H9 (cell line): ENCODE measurements around the gene CFAP46. TPM values are rescaled to one million over a fixed set of nuclear protein-coding genes. Genes with fewer than 3 reads are reported as not detected.

ENCODE experiments used
- DNase-seq: peaks from one replicate; pipeline ENCODE4 v3.0.0-alpha.2; 2017
- H2AFZ ChIP-seq: one replicate; pipeline ENCODE4 v1.6.1; 2013; ENCODE audit warnings: mild to moderate bottlenecking, low read length, control low read depth, moderate library complexity
- H2AK5ac ChIP-seq: 2 replicates; pipeline ENCODE4 v1.6.1; 2013; ENCODE audit warnings: low read length, control low read depth, mixed read lengths; ENCODE audit not compliant: insufficient read length
- H2BK120ac ChIP-seq: one replicate; pipeline ENCODE4 v1.6.1; 2013; ENCODE audit warnings: low read depth, mild to moderate bottlenecking, low read length, control low read depth, inconsistent platforms; ENCODE audit not compliant: poor library complexity, severe bottlenecking
- H2BK12ac ChIP-seq: 2 replicates; pipeline ENCODE4 v1.6.1; 2013; ENCODE audit warnings: low read length, control low read depth, mixed read lengths, low read depth; ENCODE audit not compliant: insufficient read length
- H2BK15ac ChIP-seq: 2 replicates; pipeline ENCODE4 v1.6.1; 2013; ENCODE audit warnings: low read depth, low read length, control low read depth
- H2BK20ac ChIP-seq: one replicate; pipeline ENCODE4 v1.6.1; 2013; ENCODE audit warnings: low read depth, mild to moderate bottlenecking, low read length, control low read depth, inconsistent platforms; ENCODE audit not compliant: poor library complexity, severe bottlenecking
- H2BK5ac ChIP-seq: 2 replicates; pipeline ENCODE4 v1.6.1; 2013; ENCODE audit warnings: low read length, control low read depth, mixed read lengths; ENCODE audit not compliant: insufficient read length
- H3K14ac ChIP-seq: 2 replicates; pipeline ENCODE4 v1.6.1; 2013; ENCODE audit warnings: low read length, control low read depth; ENCODE audit not compliant: insufficient read depth
- H3K18ac ChIP-seq: 2 replicates; pipeline ENCODE4 v1.6.1; 2013; ENCODE audit warnings: low read depth, mild to moderate bottlenecking, mixed read lengths, low read length, control low read depth; ENCODE audit not compliant: insufficient read length
- H3K23ac ChIP-seq: 2 replicates; pipeline ENCODE4 v1.6.1; 2013; ENCODE audit warnings: low read length, control low read depth, mixed read lengths, low read depth; ENCODE audit not compliant: insufficient read length
- H3K23me2 ChIP-seq: 2 replicates; pipeline ENCODE4 v1.6.1; 2013; ENCODE audit warnings: low read depth, mild to moderate bottlenecking, mixed read lengths, low read length, control low read depth; ENCODE audit not compliant: insufficient read length, poor library complexity, severe bottlenecking
- H3K27ac ChIP-seq: 2 replicates; pipeline ENCODE4 v1.5.1; 2013; ENCODE audit warnings: low read length, control low read depth, mixed read lengths, low read depth; ENCODE audit not compliant: insufficient read length
- H3K27me3 ChIP-seq: 2 replicates; pipeline ENCODE4 v1.6.1; 2013; ENCODE audit warnings: low read length, control low read depth, inconsistent platforms; ENCODE audit not compliant: insufficient read depth
- H3K4ac ChIP-seq: 2 replicates; pipeline ENCODE4 v1.6.1; 2013; ENCODE audit warnings: low read depth, mild to moderate bottlenecking, control low read depth, inconsistent platforms, low read length, moderate library complexity
- H3K4me1 ChIP-seq: 2 replicates; pipeline ENCODE4 v1.6.1; 2013; ENCODE audit warnings: low read length, control low read depth, inconsistent platforms; ENCODE audit not compliant: insufficient read depth
- H3K4me2 ChIP-seq: 2 replicates; pipeline ENCODE4 v1.6.1; 2013; ENCODE audit warnings: low read length, control low read depth, mixed read lengths; ENCODE audit not compliant: insufficient read length, insufficient read depth
- H3K56ac ChIP-seq: 2 replicates; pipeline ENCODE4 v1.6.1; 2013; ENCODE audit warnings: low read depth, mild to moderate bottlenecking, mixed read lengths, low read length, control low read depth; ENCODE audit not compliant: insufficient read length
- H3K79me1 ChIP-seq: 2 replicates; pipeline ENCODE4 v1.6.1; 2013; ENCODE audit warnings: low read depth, mild to moderate bottlenecking, moderate library complexity, low read length, control low read depth, inconsistent platforms; ENCODE audit not compliant: insufficient read depth, poor library complexity, severe bottlenecking
- H3K79me2 ChIP-seq: 2 replicates; pipeline ENCODE4 v1.6.1; 2013; ENCODE audit warnings: low read length, control low read depth, inconsistent platforms; ENCODE audit not compliant: insufficient read depth
- H3K9ac ChIP-seq: 2 replicates; pipeline ENCODE4 v1.6.1; 2013; ENCODE audit warnings: low read length, control low read depth, mixed read lengths; ENCODE audit not compliant: insufficient read length; ENCODE audit errors: extremely low read depth
- H3K9me3 ChIP-seq: one replicate; pipeline ENCODE4 v1.6.1; 2013; ENCODE audit warnings: low read depth, low read length, inconsistent platforms; ENCODE audit not compliant: control insufficient read depth
- H3T11ph ChIP-seq: one replicate; pipeline ENCODE4 v1.6.1; 2013; ENCODE audit warnings: mild to moderate bottlenecking, low read length, control low read depth, inconsistent platforms
- H4K20me1 ChIP-seq: one replicate; pipeline ENCODE4 v1.6.1; 2013; ENCODE audit not compliant: control insufficient read depth, insufficient read length, insufficient read depth
- H4K5ac ChIP-seq: 2 replicates; pipeline ENCODE4 v1.6.1; 2013; ENCODE audit warnings: low read depth, mild to moderate bottlenecking, mixed read lengths, low read length, control low read depth; ENCODE audit not compliant: insufficient read length
- H4K8ac ChIP-seq: replicated peaks from 2 replicates; pipeline ENCODE4 v1.6.1; 2013; ENCODE audit warnings: low read length, control low read depth, mixed read lengths, low read depth; ENCODE audit not compliant: insufficient read length
- H4K91ac ChIP-seq: 2 replicates; pipeline ENCODE4 v1.6.1; 2013; ENCODE audit warnings: low read depth, mild to moderate bottlenecking, moderate library complexity, mixed read lengths, low read length, control low read depth; ENCODE audit not compliant: insufficient read length
- H3K27ac Mint-ChIP-seq, 3 experiments: 2 replicates in 2 of 3; 3 replicates in 1 of 3; pipeline ENCODE4 v1.8.0; 2020 to 2021; ENCODE audit warnings: mixed read lengths in 3 of 3, mild to moderate bottlenecking in 1 of 3, moderate library complexity in 1 of 3
- H3K27me3 Mint-ChIP-seq: 2 replicates; pipeline ENCODE4 v1.8.0; 2021; ENCODE audit warnings: low read depth, mild to moderate bottlenecking, moderate library complexity, mixed read lengths
- H3K36me3 Mint-ChIP-seq, 3 experiments: 2 replicates in 2 of 3; 3 replicates in 1 of 3; pipeline ENCODE4 v1.8.0; 2020 to 2021; ENCODE audit warnings: low read depth in 3 of 3, mixed read lengths in 3 of 3; ENCODE audit not compliant: insufficient read depth in 1 of 3
- H3K4me1 Mint-ChIP-seq, 2 experiments: 2 replicates each; pipeline ENCODE4 v1.8.0; 2020; ENCODE audit warnings: mixed read lengths in 2 of 2
- H3K4me3 Mint-ChIP-seq, 2 experiments: 2 replicates in 1 of 2; 3 replicates in 1 of 2; pipeline ENCODE4 v1.8.0; 2020 to 2021; ENCODE audit warnings: mild to moderate bottlenecking in 2 of 2, mixed read lengths in 2 of 2, moderate library complexity in 1 of 2
- H3K9me3 Mint-ChIP-seq, 2 experiments: 2 replicates in 1 of 2; 3 replicates in 1 of 2; pipeline ENCODE4 v1.8.0; 2020; ENCODE audit warnings: mild to moderate bottlenecking in 2 of 2, mixed read lengths in 2 of 2, moderate library complexity in 1 of 2
- WGBS: extraction: QIAGEN DNeasy Blood & Tissue Kit; methylation state at CpG from one replicate; pipeline ENCODE4 v1.1.7; 2013; ENCODE audit warnings: missing lambda C conversion rate, low lambda C conversion rate, mixed read lengths; ENCODE audit not compliant: insufficient read length; ENCODE audit errors: extremely low coverage; 5-methylcytosine and 5-hydroxymethylcytosine counted together
- total RNA-seq: library from RNA; stranded (reverse); gene quantifications from 2 replicates; pipeline ENCODE4 v1.2.1, GENCODE V29; 2021
- TF ChIP-seq, protein P1 (sequence below): fragments of 200-600 bp; sonication (generic); conservative IDR thresholded peaks from 3 replicates; pipeline ENCODE4 v1.8.0; 2021; ENCODE audit warnings: antibody characterized with exemption, mild to moderate bottlenecking

The CFAP46 gene
- total RNA-seq, 1 experiment from 2014 or later = 3.1 TPM

GRCh38 chr10:132805599-132805998 is 136.8 kb downstream of the CFAP46 start:
- Histone ChIP-seq H3K79me2 (no peaks in the 10 kb centered on the region), H4K91ac (no peak overlapping the region), H3K4me2 (no peak overlapping the region), H3T11ph (no peak overlapping the region), H2AFZ (no peak overlapping the region), H3K4ac (no peak overlapping the region), H3K27me3 (no peaks in the 10 kb centered on the region), H3K9ac (no peak overlapping the region), H2BK5ac (no peak overlapping the region), H4K5ac (no peak overlapping the region), H3K18ac (no peak overlapping the region), H3K56ac (no peak overlapping the region), H3K9me3 (no peaks in the 10 kb centered on the region), H2BK120ac (no peak overlapping the region), H4K8ac (no peak overlapping the region), H3K79me1 (no peaks in the 10 kb centered on the region), H2BK20ac (no peak overlapping the region), H3K23me2 (no peaks in the 10 kb centered on the region), H2BK12ac (no peak overlapping the region), H2AK5ac (no peak overlapping the region), H3K14ac (no peak overlapping the region), H2BK15ac (no peak overlapping the region), H3K27ac (no peak overlapping the region), H4K20me1 (no peaks in the 10 kb centered on the region), H3K23ac (no peak overlapping the region), H3K4me1 (no peaks in the 10 kb centered on the region)
- Mint-ChIP-seq H3K27ac (no peak overlapping the region), H3K4me3 (no peak overlapping the region), H3K9me3 (peaks cover 0 to 6% of the 10 kb centered on the region in 2 experiments; a peak in 3 of 5 replicates), H3K36me3 (no peaks in the 10 kb centered on the region; a peak in 2 of 7 replicates), H3K27me3 (no peaks in the 10 kb centered on the region; the same call in none of the 2 replicates), H3K4me1 (peaks cover 0 to 14% of the 10 kb centered on the region in 2 experiments; a peak in 2 of 4 replicates)
- no peak for DNase-seq
- no CpG with 5 or more reads among the region's 21 CpGs for WGBS
- TF ChIP-seq, protein P1, sequence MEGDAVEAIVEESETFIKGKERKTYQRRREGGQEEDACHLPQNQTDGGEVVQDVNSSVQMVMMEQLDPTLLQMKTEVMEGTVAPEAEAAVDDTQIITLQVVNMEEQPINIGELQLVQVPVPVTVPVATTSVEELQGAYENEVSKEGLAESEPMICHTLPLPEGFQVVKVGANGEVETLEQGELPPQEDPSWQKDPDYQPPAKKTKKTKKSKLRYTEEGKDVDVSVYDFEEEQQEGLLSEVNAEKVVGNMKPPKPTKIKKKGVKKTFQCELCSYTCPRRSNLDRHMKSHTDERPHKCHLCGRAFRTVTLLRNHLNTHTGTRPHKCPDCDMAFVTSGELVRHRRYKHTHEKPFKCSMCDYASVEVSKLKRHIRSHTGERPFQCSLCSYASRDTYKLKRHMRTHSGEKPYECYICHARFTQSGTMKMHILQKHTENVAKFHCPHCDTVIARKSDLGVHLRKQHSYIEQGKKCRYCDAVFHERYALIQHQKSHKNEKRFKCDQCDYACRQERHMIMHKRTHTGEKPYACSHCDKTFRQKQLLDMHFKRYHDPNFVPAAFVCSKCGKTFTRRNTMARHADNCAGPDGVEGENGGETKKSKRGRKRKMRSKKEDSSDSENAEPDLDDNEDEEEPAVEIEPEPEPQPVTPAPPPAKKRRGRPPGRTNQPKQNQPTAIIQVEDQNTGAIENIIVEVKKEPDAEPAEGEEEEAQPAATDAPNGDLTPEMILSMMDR = no peak
